Brain microvascular endothelial cell (primary cell): Measurements from ENCODE around the gene RPS28.

Experiments used
- DNase-seq: peaks from one replicate; pipeline ENCODE4 v3.0.0-alpha.2; 2020
- H3K27ac ChIP-seq: fragments of 250-450 bp; sonication (Bioruptor Pico); 2 replicates; pipeline ENCODE4 v1.5.1; 2020; ENCODE audit warnings: mild to moderate bottlenecking, moderate library complexity
- H3K27me3 ChIP-seq: fragments of 250-450 bp; sonication (Bioruptor Pico); replicated peaks from 2 replicates; pipeline ENCODE4 v1.5.1; 2020; ENCODE audit warnings: mild to moderate bottlenecking
- H3K36me3 ChIP-seq: fragments of 250-450 bp; sonication (Bioruptor Pico); replicated peaks from 2 replicates; pipeline ENCODE4 v1.5.1; 2020; ENCODE audit warnings: mild to moderate bottlenecking
- H3K4me3 ChIP-seq: 2 replicates; pipeline ENCODE4 v1.5.1; 2011; ENCODE audit warnings: low read depth, mild to moderate bottlenecking, control low read depth, low read length, moderate library complexity
- in situ Hi-C: cut with HindIII; loops from 2 replicates; pipeline ENCODE4 v1.10.0; 2017; ENCODE audit warnings: low sequenced_read_pairs, low pct_ligation_motif_present
- TF ChIP-seq, protein P1 (sequence below): IDR thresholded peaks from 2 replicates; pipeline ENCODE4 v1.5.1; 2011; ENCODE audit warnings: low read depth, mild to moderate bottlenecking, moderate library complexity, low read length, control low read depth, inconsistent platforms; ENCODE audit errors: missing control alignments

Gene RPS28

DNA sequence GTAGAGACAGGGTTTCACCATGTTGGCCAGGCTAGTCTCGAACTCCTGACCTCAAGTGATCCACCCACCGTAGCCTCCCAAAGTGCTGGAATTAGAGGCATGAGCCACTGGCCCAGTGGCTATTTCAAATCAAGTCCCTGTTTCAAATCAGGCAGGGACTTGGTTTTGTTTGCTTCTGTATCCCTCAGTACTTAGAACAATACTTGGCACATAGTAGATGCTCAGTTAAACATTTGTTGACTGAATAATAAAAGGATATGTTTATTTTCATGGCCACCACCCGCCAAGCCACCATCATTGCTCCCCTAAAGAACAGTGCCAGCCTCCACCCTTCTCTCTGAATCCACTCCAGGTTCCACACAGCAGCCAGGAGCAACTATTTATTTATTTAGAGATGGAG lies 4.2 kb downstream of the RPS28 start:
- in situ Hi-C loops = no loop called here

DNA sequence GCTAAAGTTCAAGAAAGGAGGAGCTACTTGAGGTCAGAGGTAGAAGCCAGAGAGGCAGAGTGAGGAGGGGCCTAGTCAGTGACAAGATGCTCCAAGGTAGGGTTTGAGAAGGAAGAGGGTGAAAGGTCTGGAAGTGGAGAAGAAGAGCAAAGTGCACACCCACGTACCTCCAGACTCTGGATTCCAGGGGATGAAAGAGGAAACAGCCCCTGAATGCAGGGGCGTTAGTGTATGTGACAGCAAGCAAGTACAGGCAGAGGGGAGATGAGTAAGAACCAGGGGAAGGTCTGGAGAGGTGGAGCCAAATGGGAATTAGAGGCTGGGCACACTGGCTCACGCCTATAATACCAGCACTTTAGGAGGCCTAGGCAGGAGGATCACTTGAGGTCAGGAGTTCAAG lies 8.7 kb downstream of the RPS28 start:
- in situ Hi-C loops = no loop called here
- TF ChIP-seq, protein P1, sequence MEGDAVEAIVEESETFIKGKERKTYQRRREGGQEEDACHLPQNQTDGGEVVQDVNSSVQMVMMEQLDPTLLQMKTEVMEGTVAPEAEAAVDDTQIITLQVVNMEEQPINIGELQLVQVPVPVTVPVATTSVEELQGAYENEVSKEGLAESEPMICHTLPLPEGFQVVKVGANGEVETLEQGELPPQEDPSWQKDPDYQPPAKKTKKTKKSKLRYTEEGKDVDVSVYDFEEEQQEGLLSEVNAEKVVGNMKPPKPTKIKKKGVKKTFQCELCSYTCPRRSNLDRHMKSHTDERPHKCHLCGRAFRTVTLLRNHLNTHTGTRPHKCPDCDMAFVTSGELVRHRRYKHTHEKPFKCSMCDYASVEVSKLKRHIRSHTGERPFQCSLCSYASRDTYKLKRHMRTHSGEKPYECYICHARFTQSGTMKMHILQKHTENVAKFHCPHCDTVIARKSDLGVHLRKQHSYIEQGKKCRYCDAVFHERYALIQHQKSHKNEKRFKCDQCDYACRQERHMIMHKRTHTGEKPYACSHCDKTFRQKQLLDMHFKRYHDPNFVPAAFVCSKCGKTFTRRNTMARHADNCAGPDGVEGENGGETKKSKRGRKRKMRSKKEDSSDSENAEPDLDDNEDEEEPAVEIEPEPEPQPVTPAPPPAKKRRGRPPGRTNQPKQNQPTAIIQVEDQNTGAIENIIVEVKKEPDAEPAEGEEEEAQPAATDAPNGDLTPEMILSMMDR = no peak
- H3K27ac ChIP-seq = no peak overlapping the region
- H3K36me3 ChIP-seq = no peaks in the 10 kb centered on the region
- no peak overlapping the region for H3K4me3 ChIP-seq
- H3K27me3 ChIP-seq = peaks cover 8% of the 10 kb centered on the region
- DNase-seq = no peak

More for the DNA sequence above, 4.2 kb downstream of the RPS28 start:
- H3K27ac ChIP-seq = no peak overlapping the region
- H3K36me3 ChIP-seq = peaks cover 19% of the 10 kb centered on the region
- H3K4me3 ChIP-seq = no peak overlapping the region
- no peaks in the 10 kb centered on the region for H3K27me3 ChIP-seq
- TF ChIP-seq, protein P1 = no peak
- DNase-seq = no peak

DNA sequence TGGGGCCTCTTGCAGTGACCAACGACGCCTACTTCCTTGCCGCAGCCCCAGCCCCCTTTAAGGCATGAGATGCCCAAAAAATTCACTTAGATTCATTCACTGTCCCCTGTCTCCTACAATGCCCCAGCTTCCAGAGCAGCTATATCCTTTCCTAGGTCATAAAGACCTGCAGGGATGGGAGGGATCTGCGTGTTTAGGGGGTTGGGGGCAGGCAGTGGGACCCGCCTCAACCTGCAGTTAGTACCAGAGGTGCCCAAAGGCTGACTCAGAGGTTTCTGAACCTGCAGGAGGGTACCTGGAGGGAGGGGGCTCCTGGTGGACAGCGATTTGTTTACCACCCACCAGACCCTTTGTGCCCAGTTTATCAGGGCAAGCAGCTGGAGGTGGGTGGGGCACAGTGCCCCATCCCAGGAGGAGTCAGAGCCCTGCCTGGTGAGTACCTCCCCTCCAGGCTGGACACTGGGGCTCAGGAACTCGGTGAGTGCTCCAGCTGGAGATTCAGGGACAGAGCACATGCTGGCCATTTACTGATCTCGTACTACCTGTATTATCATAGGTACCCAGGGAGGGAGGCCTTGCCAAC lies 10.1 kb downstream of the RPS28 start:
- in situ Hi-C loops = no loop called here
- no peak for DNase-seq
- Histone ChIP-seq H3K27me3 (peaks cover 8% of the 10 kb centered on the region), H3K4me3 (no peak overlapping the region), H3K27ac (no peak overlapping the region), H3K36me3 (no peaks in the 10 kb centered on the region)
- TF ChIP-seq, protein P1 = no peak

DNA sequence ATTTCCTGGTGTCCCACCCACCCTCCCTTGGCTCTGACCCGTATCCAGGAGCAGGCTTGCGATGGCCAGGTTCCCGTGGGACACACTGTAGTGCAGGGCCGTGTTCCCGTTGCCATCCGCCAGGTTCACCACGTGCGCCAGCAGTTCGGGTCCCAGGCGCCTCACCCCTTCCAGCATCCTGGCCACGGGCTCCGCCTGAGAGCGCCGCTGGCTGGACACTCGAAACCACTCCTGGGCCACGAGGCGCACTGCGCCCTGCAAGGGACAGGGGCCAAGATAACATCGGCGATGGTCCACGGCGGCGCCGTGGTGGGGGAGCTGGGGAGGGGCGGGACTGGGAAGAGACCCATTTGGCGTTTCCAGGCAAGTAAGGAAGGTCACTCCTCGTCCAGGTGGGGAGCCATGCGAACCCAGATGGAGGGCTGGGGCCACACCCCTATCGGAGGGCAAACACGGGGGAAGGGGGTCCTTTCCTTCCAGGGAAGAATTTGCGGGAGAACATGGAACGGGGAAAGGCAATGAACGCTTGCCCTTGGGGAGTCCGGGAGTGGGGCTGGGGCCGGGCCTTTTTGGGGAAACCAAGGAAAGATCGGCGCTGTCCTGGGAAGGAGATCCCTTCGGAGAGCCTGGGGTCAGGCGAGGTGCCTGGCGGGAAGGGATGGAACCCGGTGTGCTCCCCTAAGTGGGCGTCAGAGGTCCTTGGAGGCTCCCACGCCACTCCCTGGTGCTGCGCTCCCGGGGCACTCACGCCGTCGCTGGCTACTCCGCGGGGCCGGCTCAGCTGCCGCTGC lies 11.9 kb downstream of the RPS28 start:
- DNase-seq = no peak
- TF ChIP-seq, protein P1 = no peak
- H3K4me3 ChIP-seq = no peak overlapping the region
- H3K36me3 ChIP-seq = no peaks in the 10 kb centered on the region
- in situ Hi-C loops = no loop called here
- H3K27ac ChIP-seq = no peak overlapping the region
- peaks cover 8% of the 10 kb centered on the region for H3K27me3 ChIP-seq

DNA sequence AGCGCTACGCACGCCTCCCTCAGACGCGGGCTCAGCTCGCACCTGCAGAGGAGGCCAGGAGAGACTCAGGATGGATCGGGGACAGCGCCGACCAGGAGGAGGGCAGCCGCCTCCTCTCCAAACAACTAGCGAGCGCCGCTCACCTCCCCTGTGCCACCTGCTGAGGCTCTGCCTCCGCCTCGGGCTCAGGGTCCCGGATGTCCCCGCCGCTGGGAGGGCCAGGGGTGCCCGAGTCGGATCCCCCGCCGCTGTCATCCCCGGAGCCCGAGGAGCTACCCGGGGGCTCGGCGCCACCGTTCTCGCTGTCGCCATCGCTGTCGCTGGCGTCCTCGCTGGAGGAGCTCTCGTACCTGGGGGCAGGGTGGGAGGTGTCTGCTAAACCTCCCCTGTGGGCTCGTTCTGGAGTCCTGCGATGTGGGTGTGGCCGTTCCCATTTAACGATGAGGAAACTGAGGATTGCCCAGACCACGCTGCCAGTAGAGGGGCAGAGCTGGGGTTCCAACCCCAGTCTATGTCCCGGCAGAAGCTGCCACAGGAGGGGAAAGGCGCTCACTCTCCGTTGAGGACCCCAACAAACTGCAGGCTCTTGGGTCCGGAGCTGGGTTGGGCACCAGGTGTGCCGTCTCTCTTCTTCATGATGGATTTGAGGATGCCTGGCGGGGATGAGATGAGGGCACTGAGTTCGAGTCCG lies 12.6 kb downstream of the RPS28 start:
- Histone ChIP-seq H3K36me3 (no peaks in the 10 kb centered on the region), H3K4me3 (no peak overlapping the region), H3K27ac (no peak overlapping the region), H3K27me3 (peaks cover 8% of the 10 kb centered on the region)
- in situ Hi-C loops = no loop called here
- TF ChIP-seq, protein P1 = no peak
- no peak for DNase-seq
